GM20000 (cell line): Measurements from ENCODE around the gene GALNT15.

Source experiments
- DNase-seq: peaks from one replicate; pipeline ENCODE4 v3.0.0; 2012; ENCODE audit warnings: low spot score
- CTCF ChIP-seq: IDR thresholded peaks from 2 replicates; pipeline ENCODE4 v1.5.1; 2012; ENCODE audit warnings: mild to moderate bottlenecking, control low read depth; ENCODE audit errors: extremely low read depth, missing control alignments

The GALNT15 gene

GRCh38 chr3:16200411-16200810, 25.9 kb downstream of the GALNT15 start:
- no peak for TF ChIP-seq CTCF
- no peak for DNase-seq

GRCh38 chr3:16203031-16203430, 28.6 kb downstream of the GALNT15 start:
- TF ChIP-seq CTCF, result no peak
- no peak for DNase-seq

GRCh38 chr3:16203671-16204629, 29.5 kb downstream of the GALNT15 start:
- DNase-seq, result no peak
- no peak for TF ChIP-seq CTCF

- no peak for TF ChIP-seq CTCF
- no peak for DNase-seq
Observed at GRCh38 chr3:16204751-16205150, 30.3 kb downstream of the GALNT15 start.

- TF ChIP-seq CTCF, result no peak
- no peak for DNase-seq
Observed at GRCh38 chr3:16205156-16205870, 30.8 kb downstream of the GALNT15 start.

GRCh38 chr3:16207031-16207430, 32.6 kb downstream of the GALNT15 start:
- no peak for TF ChIP-seq CTCF
- no peak for DNase-seq

GRCh38 chr3:16211176-16211904, 36.9 kb downstream of the GALNT15 start:
- TF ChIP-seq CTCF, result no peak
- DNase-seq, result no peak
